Measurements from ENCODE around the gene RPTOR.
A peak's percentile ranks its signal among the peaks of the same experiment; 100 is the strongest.
"Not testable (repeated sequence)": the region's sequence is repeated elsewhere in the genome, so short reads cannot be mapped to it uniquely, and the experiment has no call there.

The RPTOR gene

DNA sequence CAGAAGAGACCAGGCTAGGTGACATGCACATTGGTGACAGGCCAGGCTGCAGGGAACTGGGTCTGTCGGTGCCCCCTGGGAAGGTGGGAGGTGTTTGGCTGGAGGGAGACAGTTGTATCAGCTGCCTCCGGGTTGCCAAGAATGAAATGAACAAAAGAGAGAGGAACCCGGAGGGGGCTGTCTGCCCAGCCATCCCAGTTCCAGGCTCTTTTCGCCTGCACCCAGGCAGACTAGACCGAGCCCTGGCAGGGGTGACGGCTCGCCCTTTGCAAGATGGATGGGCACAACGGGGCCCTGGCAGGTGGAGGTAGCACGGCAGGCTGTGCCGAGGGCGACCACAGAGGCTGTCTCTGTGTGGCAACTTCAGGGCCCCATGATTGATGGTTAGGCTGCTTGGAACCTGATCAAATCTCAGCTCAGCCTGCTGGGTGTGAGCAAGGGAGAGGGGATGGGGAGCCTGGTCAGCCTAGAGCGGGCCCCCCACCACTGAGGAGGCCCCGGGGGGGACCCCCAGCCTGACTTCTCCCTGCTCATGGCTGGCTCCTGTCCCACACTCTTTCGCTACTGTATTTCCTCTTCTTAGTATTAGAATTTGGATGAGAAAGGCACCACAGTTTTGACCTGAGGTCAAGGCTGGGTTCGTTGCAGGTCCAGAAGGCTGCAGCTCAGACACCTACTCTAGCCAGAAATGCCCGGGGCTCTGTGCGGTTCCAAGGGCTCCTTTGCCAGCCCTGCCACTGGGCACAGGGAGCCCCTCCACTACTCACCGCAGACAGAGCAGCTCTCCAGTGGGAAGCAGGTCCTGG is 328.1 kb downstream of the RPTOR start:
- no peak for DNase-seq

GRCh38 chr17:80873307-80873951 is 328.8 kb downstream of the RPTOR start:
- peak; percentile 24 to 34 for DNase-seq

DNA sequence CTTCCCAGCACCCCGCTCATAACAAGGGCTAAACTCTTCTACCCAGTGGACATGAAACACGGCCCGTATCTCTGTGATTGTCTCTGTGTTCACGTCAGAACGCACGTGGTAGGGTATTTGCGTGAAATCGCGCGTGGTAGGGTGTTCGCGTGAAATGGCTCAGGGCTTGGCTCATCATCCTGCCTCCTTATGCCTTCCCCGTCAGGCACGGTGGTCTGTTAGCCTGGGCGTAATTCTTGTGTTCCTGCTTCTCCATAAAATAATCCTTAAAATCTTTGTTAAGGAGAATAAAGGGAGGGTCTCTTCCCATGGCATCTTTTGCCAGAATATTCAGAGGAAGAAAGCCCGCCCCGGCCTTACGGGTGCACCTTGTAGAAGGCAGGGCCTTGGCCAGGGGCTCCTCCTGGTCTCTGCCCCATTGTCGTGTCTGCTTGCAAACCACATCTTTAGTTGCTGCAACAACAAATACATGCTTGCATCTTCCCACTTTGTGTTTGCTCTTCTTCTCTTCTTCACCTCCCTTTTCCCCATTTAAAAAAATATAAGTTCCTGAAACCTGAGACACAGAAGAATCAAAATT is 330.3 kb downstream of the RPTOR start:
- DNase-seq = no peak

GRCh38 chr17:80875480-80875995 is 330.9 kb downstream of the RPTOR start:
- not testable (repeated sequence) for DNase-seq

DNA sequence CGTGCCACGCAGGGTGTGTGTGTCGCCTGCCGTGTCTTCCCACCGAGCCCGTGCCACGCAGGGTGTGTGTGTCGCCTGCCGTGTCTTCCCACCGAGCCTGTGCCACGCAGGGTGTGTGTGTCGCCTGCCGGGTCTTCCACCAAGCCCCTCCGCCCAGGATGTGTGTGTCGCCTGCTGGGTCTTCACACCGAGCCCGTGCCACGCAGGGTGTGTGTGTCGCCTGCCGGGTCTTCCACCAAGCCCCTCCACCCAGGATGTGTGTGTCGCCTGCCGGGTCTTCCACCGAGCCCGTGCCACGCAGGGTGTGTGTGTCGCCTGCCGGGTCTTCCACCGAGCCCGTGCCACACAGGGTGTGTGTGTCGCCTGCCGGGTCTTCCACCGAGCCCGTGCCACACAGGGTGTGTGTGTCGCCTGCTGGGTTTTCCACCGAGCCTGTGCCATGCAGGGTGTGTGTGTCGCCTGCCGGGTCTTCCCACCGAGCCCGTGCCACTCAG is 331.9 kb downstream of the RPTOR start:
- DNase-seq = not testable (repeated sequence)

GRCh38 chr17:80876950-80877728 is 332.5 kb downstream of the RPTOR start:
- DNase-seq = no peak

GRCh38 chr17:80877729-80878303 is 333.2 kb downstream of the RPTOR start:
- DNase-seq = no peak

DNA sequence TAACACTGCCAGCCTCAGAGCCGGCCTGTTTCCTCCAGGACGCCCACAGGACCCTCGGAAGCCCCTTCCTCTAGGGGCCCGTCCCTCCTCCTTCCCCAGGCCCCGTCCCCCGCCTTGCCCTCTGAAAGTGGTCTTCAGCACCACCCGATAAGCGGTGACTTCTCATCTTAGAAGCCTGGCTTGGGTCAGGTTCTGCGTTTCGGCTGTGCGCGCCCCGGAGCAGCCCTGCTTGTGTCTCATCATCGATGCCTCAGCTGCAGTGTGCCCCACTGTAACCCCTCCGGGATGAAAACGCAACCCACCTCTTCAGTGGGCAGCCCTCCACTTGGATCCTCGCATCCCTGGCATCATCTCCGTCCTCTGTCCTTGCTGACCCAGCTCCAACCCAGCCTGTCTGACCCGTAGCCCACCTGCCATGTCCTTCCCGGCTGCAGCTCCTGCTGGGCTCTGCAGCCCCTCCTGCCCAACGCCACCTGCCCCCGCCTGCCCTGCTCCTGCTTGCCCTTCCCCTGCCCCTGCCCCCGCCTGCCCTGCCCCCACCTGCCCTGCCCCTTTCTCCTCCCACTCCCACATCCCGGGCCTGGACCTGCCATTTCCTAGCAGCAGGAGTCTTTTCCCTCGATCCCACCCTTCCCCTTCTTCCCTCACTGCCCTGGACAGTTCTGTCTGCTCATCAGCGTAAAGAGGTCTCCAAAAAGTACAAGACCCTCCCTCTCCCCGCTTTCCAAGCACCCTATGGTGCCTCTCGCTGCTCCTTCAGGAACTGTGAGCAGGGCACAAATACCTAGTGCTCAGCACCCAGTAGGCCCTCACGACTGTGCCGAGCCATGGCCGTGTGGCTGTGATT is 334.5 kb downstream of the RPTOR start:
- no peak for DNase-seq

DNA sequence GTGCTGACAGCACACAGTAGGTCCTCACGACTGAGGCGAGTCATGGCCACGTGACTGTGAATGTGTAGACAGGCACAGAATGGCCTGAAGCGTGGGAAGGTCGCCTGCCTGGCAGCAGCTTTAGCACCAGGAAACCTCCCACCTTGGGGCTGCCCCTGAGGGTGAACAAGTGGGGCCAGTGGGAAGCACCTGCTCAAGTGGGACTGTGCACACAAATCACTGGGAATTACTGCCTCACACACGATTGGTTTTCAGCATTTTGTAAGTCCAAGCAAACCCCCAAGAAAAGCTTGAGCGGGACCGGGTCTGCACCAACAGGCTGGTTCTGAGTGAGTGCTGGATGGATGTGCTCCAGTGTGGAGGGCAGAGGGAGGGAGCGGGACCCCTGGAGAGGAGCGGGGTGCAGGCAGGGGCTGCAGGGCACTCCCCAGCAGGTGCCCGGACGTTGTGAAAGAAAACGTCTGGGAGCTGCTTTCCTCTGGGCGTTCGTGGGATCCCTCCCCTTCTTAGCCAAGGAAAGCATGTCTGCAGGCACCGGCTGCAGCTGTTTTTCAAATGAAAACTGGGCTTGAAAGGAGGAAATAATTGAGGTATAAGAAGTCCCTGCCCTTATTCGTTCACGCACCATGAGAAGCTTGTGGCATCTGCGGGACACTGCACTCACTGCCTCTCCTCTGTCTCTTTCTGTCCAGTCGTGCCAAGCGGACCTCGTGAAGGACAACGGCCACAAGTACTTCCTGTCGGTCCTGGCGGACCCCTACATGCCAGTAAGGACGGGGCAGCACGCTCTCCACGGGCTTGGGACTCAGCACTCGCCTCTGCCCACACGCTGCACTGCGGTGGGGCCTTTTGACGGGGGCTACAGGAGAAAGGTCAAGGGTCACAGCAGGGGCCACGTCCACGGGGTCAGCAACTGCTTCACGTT is 335.3 kb downstream of the RPTOR start:
- no peak for DNase-seq

- DNase-seq = no peak
These were observed 336.0 kb downstream of the RPTOR start for GRCh38 chr17:80880648-80880985.

DNA sequence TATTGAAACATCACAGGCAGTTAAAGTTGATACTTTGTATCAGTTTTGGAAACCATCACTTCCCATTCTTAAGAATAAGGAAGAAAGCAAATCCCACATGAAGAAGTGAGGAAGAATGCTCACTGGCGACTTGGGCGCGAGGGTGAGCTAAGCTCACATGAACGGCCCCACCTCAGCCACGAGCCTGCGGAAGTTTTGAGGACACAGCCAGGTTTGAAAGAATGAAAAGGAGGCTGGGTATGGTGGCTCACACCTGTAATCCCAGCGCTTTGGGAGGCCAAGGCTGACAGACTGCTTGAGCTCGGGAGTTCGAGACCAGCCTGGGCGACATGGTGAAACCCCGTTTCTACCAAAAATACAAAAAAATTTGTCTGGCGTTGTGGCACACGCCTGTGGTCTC is 336.7 kb downstream of the RPTOR start:
- DNase-seq = no peak

DNA sequence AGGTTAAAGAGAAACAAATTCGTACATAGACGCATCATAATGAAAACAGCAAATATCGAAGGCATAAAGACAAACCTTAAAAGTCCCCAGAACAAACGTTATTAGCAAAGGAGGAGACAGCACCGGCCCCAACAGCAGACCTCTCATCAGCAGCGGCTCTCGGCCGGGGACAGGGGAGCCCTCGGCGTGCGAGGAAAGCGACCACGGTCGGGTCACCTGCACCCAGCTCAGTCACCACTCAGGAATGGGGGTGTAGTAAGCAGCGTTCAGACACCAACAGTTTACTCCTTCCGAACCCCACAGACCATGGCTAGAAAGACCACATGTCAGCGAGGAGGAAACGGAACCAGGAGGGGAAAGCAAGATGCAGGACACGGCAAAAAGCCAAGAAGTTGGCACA is 337.7 kb downstream of the RPTOR start:
- no peak for DNase-seq

DNA sequence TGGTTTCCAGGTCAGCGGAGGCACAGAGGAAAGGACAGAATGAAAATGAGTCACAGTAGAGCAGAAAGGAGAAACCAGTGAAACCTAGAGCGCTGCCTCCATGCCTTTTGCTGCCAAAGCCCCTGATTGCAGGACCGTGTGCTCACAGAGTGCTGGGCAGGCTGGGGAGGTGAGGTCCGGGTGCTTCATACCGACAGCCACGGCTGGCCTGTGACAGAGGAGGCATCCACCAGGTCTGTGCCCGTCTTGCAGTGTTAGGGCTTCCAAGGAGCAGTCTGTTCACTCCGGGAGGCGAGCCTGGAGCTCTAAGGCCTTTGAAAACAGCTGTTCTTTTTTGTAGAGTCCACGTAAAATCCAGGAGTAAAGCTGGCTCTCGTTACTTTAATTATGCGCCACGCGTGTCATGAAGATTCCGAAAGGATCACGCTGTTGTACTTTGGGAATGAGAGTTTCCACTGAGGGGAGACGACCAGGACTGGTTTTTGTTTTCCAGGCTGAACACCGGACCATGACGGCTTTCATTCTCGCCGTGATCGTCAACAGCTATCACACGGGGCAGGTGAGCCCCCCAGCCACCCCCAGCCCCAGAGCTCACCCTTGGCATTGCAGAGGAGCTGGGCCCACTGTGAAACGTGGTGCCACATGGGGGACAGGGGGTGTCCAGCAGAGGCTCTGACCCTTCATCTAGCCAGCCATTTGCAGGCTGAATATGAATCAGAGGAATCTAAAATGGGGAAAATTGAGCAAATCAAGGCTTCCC is 338.5 kb downstream of the RPTOR start:
- DNase-seq = no peak

GRCh38 chr17:80883831-80884735 is 339.4 kb downstream of the RPTOR start:
- no peak for DNase-seq

GRCh38 chr17:80884811-80885210 is 340.2 kb downstream of the RPTOR start:
- no peak for DNase-seq

GRCh38 chr17:80885947-80886582 is 341.4 kb downstream of the RPTOR start:
- DNase-seq = no peak

GRCh38 chr17:80886641-80887573 is 342.3 kb downstream of the RPTOR start:
- DNase-seq = no peak

Data from hippocampal formation (tissue), 2 donors.